PC-3 (cell line): ENCODE data around the gene AGTRAP.

Experiments
- CTCF ChIP-seq: fragments of 300-600 bp; sonication (generic); conservative IDR thresholded peaks from 2 replicates; pipeline ENCODE4 v1.5.1; 2017; ENCODE audit warnings: antibody characterized with exemption, low read depth, mild to moderate bottlenecking, low read length
- EZH2 ChIP-seq: fragments of 300-600 bp; sonication (generic); IDR thresholded peaks from one replicate; pipeline ENCODE4 v1.6.1; 2017; ENCODE audit warnings: antibody characterized with exemption, mild to moderate bottlenecking, low read length; ENCODE audit not compliant: unreplicated experiment
- EZH2phosphoT487 ChIP-seq: fragments of 300-600 bp; sonication (generic); IDR thresholded peaks from 2 replicates; pipeline ENCODE4 v1.6.1; 2018; ENCODE audit warnings: mild to moderate bottlenecking, antibody characterized with exemption, low read length, borderline replicate concordance

- TF ChIP-seq EZH2: no peak
- no peak for TF ChIP-seq CTCF
- no peak for TF ChIP-seq EZH2phosphoT487
Observed at GRCh38 chr1:11799896-11800295, 64.0 kb downstream of the AGTRAP start.
